ENCODE results near the gene SIM2.

The SIM2 gene

DNA sequence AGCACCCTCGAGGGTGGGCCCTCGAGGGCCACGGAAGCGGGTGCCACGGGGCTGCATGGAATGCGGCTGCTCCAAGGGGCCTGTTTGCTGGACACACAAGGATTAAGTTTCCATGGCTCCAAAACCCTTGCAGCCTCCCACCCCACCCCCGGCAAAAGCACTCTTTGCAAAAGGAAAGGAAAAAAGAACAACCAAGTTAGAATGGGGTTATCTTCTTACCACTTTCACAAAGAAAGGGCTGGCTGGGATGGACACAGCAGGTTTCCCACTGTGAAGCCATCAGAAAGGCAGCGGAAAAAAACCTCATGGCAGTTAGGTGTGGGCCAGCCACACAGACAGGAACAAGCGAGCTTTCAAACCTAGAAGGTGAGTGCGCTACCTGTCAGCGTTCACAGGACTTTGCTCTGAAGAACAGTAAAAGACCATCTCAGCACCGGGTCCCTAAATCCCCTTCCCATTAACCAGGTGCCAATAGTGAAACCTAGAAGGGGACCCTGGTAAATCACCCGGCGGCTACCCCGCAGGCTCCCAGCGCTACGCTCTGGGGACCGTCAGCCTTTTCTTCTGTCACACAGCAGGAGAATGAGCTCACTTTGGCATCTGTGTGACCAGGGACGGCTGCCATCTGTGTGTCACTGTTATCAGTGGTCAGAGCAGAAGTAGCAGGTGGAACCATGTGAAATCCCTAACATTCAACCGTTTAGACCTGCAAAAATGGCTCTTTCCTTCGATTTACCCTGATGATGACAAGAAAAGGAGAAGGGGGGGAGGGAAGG is 93.0 kb downstream of the SIM2 start:
- TF ChIP-seq, protein P1, sequence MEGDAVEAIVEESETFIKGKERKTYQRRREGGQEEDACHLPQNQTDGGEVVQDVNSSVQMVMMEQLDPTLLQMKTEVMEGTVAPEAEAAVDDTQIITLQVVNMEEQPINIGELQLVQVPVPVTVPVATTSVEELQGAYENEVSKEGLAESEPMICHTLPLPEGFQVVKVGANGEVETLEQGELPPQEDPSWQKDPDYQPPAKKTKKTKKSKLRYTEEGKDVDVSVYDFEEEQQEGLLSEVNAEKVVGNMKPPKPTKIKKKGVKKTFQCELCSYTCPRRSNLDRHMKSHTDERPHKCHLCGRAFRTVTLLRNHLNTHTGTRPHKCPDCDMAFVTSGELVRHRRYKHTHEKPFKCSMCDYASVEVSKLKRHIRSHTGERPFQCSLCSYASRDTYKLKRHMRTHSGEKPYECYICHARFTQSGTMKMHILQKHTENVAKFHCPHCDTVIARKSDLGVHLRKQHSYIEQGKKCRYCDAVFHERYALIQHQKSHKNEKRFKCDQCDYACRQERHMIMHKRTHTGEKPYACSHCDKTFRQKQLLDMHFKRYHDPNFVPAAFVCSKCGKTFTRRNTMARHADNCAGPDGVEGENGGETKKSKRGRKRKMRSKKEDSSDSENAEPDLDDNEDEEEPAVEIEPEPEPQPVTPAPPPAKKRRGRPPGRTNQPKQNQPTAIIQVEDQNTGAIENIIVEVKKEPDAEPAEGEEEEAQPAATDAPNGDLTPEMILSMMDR (IDR thresholded peaks at IDR 0.05; ENCODE audit: borderline replicate concordance, control extremely low read depth, extremely low read depth, insufficient read depth, missing control alignments), result no peak
- DNase-seq (ENCODE audit: low spot score), result no peak
- in situ Hi-C loops (cut with MboI; ENCODE audit: low sequenced_read_pairs, unreplicated experiment), result no loop called here

GRCh38 chr21:36792505-36792967 is 93.6 kb downstream of the SIM2 start:
- TF ChIP-seq, protein P1 (IDR thresholded peaks at IDR 0.05; ENCODE audit: borderline replicate concordance, control extremely low read depth, extremely low read depth, insufficient read depth, missing control alignments), result no peak
- no peak for DNase-seq (ENCODE audit: low spot score)
- in situ Hi-C loops (cut with MboI; ENCODE audit: low sequenced_read_pairs, unreplicated experiment), result no loop called here

DNA sequence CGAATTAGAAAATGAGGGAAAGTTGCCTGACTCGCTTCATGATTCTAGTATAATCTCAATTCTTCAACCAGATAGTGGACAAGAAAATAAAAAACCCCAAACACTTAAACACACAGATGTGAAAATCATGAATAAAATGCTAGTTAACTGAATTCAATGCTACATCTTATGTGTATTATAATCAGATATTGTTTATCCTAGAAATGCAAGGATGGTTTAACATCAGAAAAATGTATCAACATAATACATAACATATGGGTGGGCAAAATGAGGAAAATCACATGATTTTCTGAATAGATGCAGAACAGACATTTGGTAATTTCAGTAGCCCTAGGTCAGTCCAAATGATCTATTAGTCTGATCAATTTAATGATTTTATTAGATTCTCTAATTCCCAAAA is 97.2 kb downstream of the SIM2 start:
- TF ChIP-seq, protein P1 (IDR thresholded peaks at IDR 0.05; ENCODE audit: borderline replicate concordance, control extremely low read depth, extremely low read depth, insufficient read depth, missing control alignments), result no peak
- DNase-seq (ENCODE audit: low spot score), result no peak
- in situ Hi-C loops (cut with MboI; ENCODE audit: low sequenced_read_pairs, unreplicated experiment), result no loop called here

- in situ Hi-C loops (cut with MboI; ENCODE audit: low sequenced_read_pairs, unreplicated experiment), result no loop called here
- TF ChIP-seq, protein P1 (IDR thresholded peaks at IDR 0.05; ENCODE audit: borderline replicate concordance, control extremely low read depth, extremely low read depth, insufficient read depth, missing control alignments), result no peak
- no peak for DNase-seq (ENCODE audit: low spot score)
Observed at GRCh38 chr21:36798491-36798890, 99.6 kb downstream of the SIM2 start.

All from GM13976 (cell line).